Uterus (tissue), 4 donors: ENCODE results near the gene SLC25A1. TPM values are rescaled to one million over a fixed set of nuclear protein-coding genes. Genes with fewer than 3 reads are reported as not detected.

Experiments
- DNase-seq, 2 donors: peaks; one replicate each; pipeline ENCODE4 v3.0.0-alpha.2; 2019 to 2020
- H3K27ac ChIP-seq, 2 donors: fragments of 200-600 bp; sonication (generic); 1 replicate in 1 of 2; 2 replicates in 1 of 2; pipeline ENCODE4 v1.5.1; 2016 to 2018
- H3K27me3 ChIP-seq, 2 donors: fragments of 200-600 bp; sonication (generic); one replicate each; pipeline ENCODE4 v1.5.1; 2018 to 2019; ENCODE audit warnings: control low read depth in 1 of 2
- H3K36me3 ChIP-seq, 2 donors: fragments of 200-600 bp; sonication (generic); one replicate each; pipeline ENCODE4 v1.5.1; 2019; ENCODE audit warnings: control low read depth in 1 of 2
- H3K4me1 ChIP-seq, 2 donors: fragments of 200-600 bp; sonication (generic); one replicate each; pipeline ENCODE4 v1.5.1; 2018 to 2019; ENCODE audit warnings: control low read depth in 1 of 2
- H3K4me3 ChIP-seq, 2 donors: fragments of 200-600 bp; sonication (generic); 1 replicate in 1 of 2; 2 replicates in 1 of 2; pipeline ENCODE4 v1.5.1; 2018 to 2019; ENCODE audit warnings: mild to moderate bottlenecking in 1 of 2
- H3K9me3 ChIP-seq, 2 donors: fragments of 200-600 bp; sonication (generic); one replicate each; pipeline ENCODE4 v1.5.1; 2019; ENCODE audit warnings: control low read depth in 1 of 2
- POLR2A ChIP-seq, 2 donors: fragments of 450-650 bp; IDR thresholded peaks; one replicate each; pipeline ENCODE4 v1.6.1; 2016; ENCODE audit warnings: antibody characterized with exemption in 2 of 2, mild to moderate bottlenecking in 1 of 2, moderate library complexity in 1 of 2
- intact Hi-C: fragments of 100-400 bp; cut with DNase I; formaldehyde crosslinking; loops from one replicate; pipeline ENCODE4 v1.15.1; 2023; ENCODE audit warnings: low total_unique reads
- total RNA-seq, 4 donors: library from RNA; depleted of rRNA in 3 of 4; stranded (reverse); fragments of >200 nt in 3 of 4; gene quantifications; one replicate each; pipeline versions ENCODE4 v1.1.0 to v1.2.4, GENCODE V29; 2014 to 2023
- TF ChIP-seq, protein P1 (sequence below), 4 experiments: fragments of 200-600 bp in 2 of 4; fragments of 450-650 bp in 2 of 4; sonication (generic) in 2 of 4; IDR thresholded peaks; one replicate each; pipeline ENCODE4 v1.5.1; 2016 to 2019; ENCODE audit warnings: antibody characterized with exemption in 4 of 4, mild to moderate bottlenecking in 2 of 4, moderate library complexity in 1 of 4
- donor health status: DM: yes; HTN: yes; CAD: no.

SLC25A1 gene
- total RNA-seq, 4 donors from 2014 or later, result 4.7 to 42.7 (median 27.3) TPM

DNA sequence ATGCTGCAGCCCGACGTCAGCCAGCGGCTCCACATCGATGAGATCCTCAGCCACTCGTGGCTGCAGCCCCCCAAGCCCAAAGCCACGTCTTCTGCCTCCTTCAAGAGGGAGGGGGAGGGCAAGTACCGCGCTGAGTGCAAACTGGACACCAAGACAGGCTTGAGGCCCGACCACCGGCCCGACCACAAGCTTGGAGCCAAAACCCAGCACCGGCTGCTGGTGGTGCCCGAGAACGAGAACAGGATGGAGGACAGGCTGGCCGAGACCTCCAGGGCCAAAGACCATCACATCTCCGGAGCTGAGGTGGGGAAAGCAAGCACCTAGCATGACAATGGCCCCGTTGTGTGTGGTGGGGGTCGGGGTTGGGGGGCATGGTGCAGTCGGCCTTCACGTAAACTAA, 46.4 kb downstream of the SLC25A1 start:
- Histone ChIP-seq H3K27me3 (no peaks in the 10 kb centered on the region), H3K4me3 (no peak overlapping the region), H3K27ac (no peak overlapping the region), H3K4me1 (no peaks in the 10 kb centered on the region), H3K36me3 (no peaks in the 10 kb centered on the region), H3K9me3 (no peaks in the 10 kb centered on the region)
- TF ChIP-seq, protein P1, sequence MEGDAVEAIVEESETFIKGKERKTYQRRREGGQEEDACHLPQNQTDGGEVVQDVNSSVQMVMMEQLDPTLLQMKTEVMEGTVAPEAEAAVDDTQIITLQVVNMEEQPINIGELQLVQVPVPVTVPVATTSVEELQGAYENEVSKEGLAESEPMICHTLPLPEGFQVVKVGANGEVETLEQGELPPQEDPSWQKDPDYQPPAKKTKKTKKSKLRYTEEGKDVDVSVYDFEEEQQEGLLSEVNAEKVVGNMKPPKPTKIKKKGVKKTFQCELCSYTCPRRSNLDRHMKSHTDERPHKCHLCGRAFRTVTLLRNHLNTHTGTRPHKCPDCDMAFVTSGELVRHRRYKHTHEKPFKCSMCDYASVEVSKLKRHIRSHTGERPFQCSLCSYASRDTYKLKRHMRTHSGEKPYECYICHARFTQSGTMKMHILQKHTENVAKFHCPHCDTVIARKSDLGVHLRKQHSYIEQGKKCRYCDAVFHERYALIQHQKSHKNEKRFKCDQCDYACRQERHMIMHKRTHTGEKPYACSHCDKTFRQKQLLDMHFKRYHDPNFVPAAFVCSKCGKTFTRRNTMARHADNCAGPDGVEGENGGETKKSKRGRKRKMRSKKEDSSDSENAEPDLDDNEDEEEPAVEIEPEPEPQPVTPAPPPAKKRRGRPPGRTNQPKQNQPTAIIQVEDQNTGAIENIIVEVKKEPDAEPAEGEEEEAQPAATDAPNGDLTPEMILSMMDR (IDR thresholded peaks at IDR 0.05), result no peak
- TF ChIP-seq POLR2A (IDR thresholded peaks at IDR 0.05), result no peak
- intact Hi-C loops, result no loop called here
- DNase-seq, result no peak

DNA sequence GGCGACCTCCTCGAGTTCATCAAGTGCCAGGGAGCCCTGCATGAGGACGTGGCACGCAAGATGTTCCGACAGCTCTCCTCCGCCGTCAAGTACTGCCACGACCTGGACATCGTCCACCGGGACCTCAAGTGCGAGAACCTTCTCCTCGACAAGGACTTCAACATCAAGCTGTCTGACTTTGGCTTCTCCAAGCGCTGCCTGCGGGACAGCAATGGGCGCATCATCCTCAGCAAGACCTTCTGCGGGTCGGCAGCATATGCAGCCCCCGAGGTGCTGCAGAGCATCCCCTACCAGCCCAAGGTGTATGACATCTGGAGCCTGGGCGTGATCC, 46.9 kb downstream of the SLC25A1 start:
- H3K27ac ChIP-seq, result no peak overlapping the region
- H3K9me3 ChIP-seq, result no peaks in the 10 kb centered on the region
- intact Hi-C loops, result no loop called here
- no peak overlapping the region for H3K4me3 ChIP-seq
- TF ChIP-seq, protein P1 (IDR thresholded peaks at IDR 0.05), result no peak
- TF ChIP-seq POLR2A (IDR thresholded peaks at IDR 0.05), result no peak
- no peaks in the 10 kb centered on the region for H3K36me3 ChIP-seq
- no peak for DNase-seq
- H3K27me3 ChIP-seq, result no peaks in the 10 kb centered on the region
- H3K4me1 ChIP-seq, result no peaks in the 10 kb centered on the region

DNA sequence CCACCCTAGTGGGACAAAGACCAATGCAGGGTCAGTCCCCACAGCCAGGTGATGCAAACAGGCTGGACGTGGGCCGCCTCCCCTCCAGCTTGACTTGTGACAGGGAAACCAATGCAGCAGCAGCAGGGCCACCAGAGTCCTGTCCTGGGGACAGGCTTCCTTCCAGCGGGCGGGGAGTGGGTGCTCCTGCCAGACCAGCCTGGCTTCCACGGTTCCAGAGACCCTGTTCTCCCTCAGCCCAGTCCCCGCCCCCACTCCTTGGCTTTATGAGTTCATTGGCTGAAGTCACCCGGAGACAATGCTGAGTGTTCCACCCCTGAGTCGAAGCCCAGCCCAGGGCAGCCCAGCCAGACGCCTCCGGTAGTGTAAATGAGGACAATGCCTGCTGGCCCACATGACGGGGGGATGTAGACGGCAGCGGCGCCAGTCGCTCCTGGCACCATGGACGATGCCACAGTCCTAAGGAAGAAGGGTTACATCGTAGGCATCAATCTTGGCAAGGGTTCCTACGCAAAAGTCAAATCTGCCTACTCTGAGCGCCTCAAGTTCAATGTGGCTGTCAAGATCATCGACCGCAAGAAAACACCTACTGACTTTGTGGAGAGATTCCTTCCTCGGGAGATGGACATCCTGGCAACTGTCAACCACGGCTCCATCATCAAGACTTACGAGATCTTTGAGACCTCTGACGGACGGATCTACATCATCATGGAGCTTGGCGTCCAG, 47.4 kb downstream of the SLC25A1 start, which contains the start of gene TSSK2:
Gene TSSK2, plus strand, starts transcription at position 350 of the 726 bp plus-strand sequence. Its CDS starts 92 bp downstream, at position 442.
- H3K4me1 ChIP-seq, result no peaks in the 10 kb centered on the region
- DNase-seq, result no peak
- H3K36me3 ChIP-seq, result no peaks in the 10 kb centered on the region
- no peak within 1 kb of the TSS for H3K4me3 ChIP-seq
- H3K27me3 ChIP-seq, result no peaks in the 10 kb centered on the region
- H3K27ac ChIP-seq, result no peak within 1 kb of the TSS
- intact Hi-C loops, result no loop called here
- H3K9me3 ChIP-seq, result no peaks in the 10 kb centered on the region
- TF ChIP-seq POLR2A (IDR thresholded peaks at IDR 0.05), result no peak
- TF ChIP-seq, protein P1 (IDR thresholded peaks at IDR 0.05), result no peak

DNA sequence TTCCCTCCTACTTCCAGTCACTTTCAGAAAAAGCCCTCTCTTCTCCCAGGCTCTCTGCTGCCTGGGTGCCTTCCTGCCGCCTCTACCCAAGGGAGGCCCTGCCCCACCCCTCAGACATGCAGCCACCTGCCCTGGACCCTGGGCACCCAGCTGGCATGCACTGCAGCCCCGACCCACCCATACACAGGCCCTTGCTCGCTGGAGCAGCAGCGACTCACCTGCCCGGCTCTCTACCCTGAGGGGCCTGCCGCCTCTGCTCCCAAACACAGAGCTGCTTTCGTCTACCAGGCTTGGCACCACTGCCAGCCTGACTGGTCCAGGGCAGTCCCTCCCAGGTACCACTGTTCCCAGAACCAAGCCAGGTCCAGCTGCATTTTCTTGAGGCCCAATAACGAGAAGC, 48.7 kb downstream of the SLC25A1 start:
- Histone ChIP-seq H3K27me3 (no peaks in the 10 kb centered on the region), H3K9me3 (no peaks in the 10 kb centered on the region), H3K27ac (no peak overlapping the region), H3K4me1 (no peaks in the 10 kb centered on the region), H3K4me3 (no peak overlapping the region), H3K36me3 (no peaks in the 10 kb centered on the region)
- intact Hi-C loops, result no loop called here
- no peak for DNase-seq
- TF ChIP-seq POLR2A (IDR thresholded peaks at IDR 0.05), result no peak
- TF ChIP-seq, protein P1 (IDR thresholded peaks at IDR 0.05), result no peak

DNA sequence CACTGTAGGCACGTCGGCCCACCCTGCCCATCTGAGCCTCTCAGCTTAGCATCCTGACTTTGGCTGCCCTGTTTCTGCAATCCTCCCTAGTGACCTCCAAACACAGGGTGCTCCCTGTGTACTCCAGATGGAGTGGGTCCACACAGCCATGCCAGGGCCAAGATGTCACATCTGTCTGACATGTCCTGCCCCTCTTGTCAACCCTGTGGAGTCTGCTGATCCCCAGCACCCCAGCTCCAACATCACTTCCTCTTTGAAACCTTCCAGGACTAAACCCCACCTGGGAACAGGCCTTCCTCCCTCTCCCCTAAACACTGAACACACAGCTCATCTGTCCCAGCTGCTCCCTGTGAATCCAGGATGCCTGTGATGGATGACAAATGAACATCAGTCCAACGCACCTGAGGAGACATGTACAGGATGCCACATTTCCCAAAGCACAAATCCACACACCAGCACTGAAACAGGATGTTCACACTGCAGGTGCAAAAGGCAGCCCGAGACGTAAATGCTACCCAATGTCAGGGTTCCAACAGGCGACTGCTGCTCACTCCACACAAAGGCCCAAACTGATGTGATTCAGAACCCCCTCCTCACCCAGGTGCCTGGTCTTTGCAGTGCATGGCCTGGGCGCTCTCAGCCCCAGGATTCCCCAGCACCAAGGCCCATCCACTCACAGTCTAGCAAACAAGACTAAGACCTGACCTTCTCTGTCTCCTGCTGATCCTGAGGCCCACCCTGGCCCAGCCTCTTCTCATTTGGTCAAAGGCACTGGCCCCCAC, 49.4 kb downstream of the SLC25A1 start:
- no peak overlapping the region for H3K27ac ChIP-seq
- intact Hi-C loops, result no loop called here
- H3K9me3 ChIP-seq, result no peaks in the 10 kb centered on the region
- H3K4me1 ChIP-seq, result no peaks in the 10 kb centered on the region
- DNase-seq, result no peak
- TF ChIP-seq, protein P1 (IDR thresholded peaks at IDR 0.05), result no peak
- no peaks in the 10 kb centered on the region for H3K36me3 ChIP-seq
- no peaks in the 10 kb centered on the region for H3K27me3 ChIP-seq
- H3K4me3 ChIP-seq, result no peak overlapping the region
